ENCODE data around the gene ANO10. TPM values are rescaled to one million over a fixed set of nuclear protein-coding genes. Genes with fewer than 3 reads are reported as not detected.
A peak's percentile ranks its signal among the peaks of the same experiment; 100 is the strongest.

ANO10 gene
- total RNA-seq, 1 experiment from 2014 or later = 23.7 TPM

DNA sequence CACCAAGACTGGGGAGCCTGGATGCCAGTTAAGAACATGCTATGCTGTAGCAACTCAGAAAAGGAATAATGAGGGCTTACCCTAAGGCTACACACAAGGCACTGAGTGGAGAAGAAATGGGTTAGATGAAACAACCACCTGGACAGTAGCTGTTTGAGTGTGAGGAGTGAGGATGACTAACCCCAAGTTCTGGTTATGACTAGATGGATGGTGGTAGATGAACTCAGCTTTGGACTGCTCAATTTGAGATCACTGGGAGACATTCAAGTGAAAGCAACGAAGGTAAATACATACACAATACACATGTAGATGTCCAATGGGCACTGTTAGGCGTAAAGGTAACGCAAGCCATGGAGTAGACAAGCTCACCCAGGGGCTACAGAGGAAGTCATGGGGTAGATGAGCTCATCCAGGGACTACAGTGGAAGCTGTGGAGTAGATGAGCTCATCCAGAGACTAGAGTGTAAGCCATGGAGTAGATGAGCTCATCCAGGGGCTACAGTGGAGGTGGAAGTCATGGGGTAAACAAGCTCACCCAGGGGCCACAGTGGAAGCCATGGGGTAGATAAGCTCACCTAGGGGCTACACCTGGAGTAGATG, 98.3 kb downstream of the ANO10 start:
- Histone ChIP-seq H4K20me1 (ENCODE audit: low read length) (no peaks in the 10 kb centered on the region), H3K79me2 (ENCODE audit: low read length) (no peaks in the 10 kb centered on the region), H3K4me3 (ENCODE audit: low read length) (no peak overlapping the region), H3F3A (ENCODE audit: low read length, unreplicated experiment) (no peaks in the 10 kb centered on the region), H3K36me3 (ENCODE audit: low read depth, low read length) (peaks cover 25% of the 10 kb centered on the region; the same call in 1 of the 2 replicates), H3K9ac (ENCODE audit: low read length) (no peak overlapping the region), H3K27ac (ENCODE audit: low read length) (no peak overlapping the region), H3K27me3 (ENCODE audit: low read length) (no peaks in the 10 kb centered on the region), H3K9me3 (ENCODE audit: low read length) (peaks cover 11% of the 10 kb centered on the region; the same call in 1 of the 2 replicates), H3K4me2 (ENCODE audit: low read length) (no peak overlapping the region), H2AFZ (ENCODE audit: low read length) (no peak overlapping the region), H3K9me2 (replicated peaks; ENCODE audit: low read length) (no peaks in the 10 kb centered on the region), H3K4me1 (ENCODE audit: insufficient read depth, low read length) (peaks cover 11% of the 10 kb centered on the region)
- CTCF ChIA-PET = no interaction called here
- intact Hi-C loops (cut with micrococcal nuclease) = no loop called here
- POLR2A ChIA-PET (ENCODE audit: unreplicated experiment) = interaction anchor here (0.7 kb wide), 1 partner anchor 11 kb away, joined by 5 read pairs; no protein-coding TSS in a partner anchor
- TF ChIP-seq EZH2 (IDR thresholded peaks at IDR 0.05; ENCODE audit: low read length, unreplicated experiment) (no peak), CTCF (conservative IDR thresholded peaks at IDR 0.05; ENCODE audit: low read depth, low read length) (no peak), EZH2phosphoT487 (IDR thresholded peaks at IDR 0.05; ENCODE audit: borderline replicate concordance, low read length) (no peak)
- ATAC-seq = peak; percentile 35; the same call in 1 of the 2 replicates
- DNase-seq = no peak
- no TSS peak for BruUV-seq (replicated peaks)

GRCh38 chr3:43522727-43523362, 99.0 kb downstream of the ANO10 start:
- Histone ChIP-seq H3K4me1 (ENCODE audit: insufficient read depth, low read length) (peaks cover 11% of the 10 kb centered on the region), H3K27me3 (ENCODE audit: low read length) (no peaks in the 10 kb centered on the region), H3K36me3 (ENCODE audit: low read depth, low read length) (peaks cover 22% of the 10 kb centered on the region; the same call in 1 of the 2 replicates), H3K9ac (ENCODE audit: low read length) (no peak overlapping the region), H2AFZ (ENCODE audit: low read length) (no peak overlapping the region), H3K9me2 (replicated peaks; ENCODE audit: low read length) (no peaks in the 10 kb centered on the region), H3K4me2 (ENCODE audit: low read length) (no peak overlapping the region), H3F3A (ENCODE audit: low read length, unreplicated experiment) (no peaks in the 10 kb centered on the region), H4K20me1 (ENCODE audit: low read length) (no peaks in the 10 kb centered on the region), H3K27ac (ENCODE audit: low read length) (no peak overlapping the region), H3K9me3 (ENCODE audit: low read length) (peaks cover 11% of the 10 kb centered on the region; the same call in 1 of the 2 replicates), H3K79me2 (ENCODE audit: low read length) (no peaks in the 10 kb centered on the region), H3K4me3 (ENCODE audit: low read length) (no peak overlapping the region)
- DNase-seq (peak; percentile 36), ATAC-seq (peak; percentile 84)
- TF ChIP-seq EZH2phosphoT487 (IDR thresholded peaks at IDR 0.05; ENCODE audit: borderline replicate concordance, low read length) = no peak
- no peak for TF ChIP-seq CTCF (conservative IDR thresholded peaks at IDR 0.05; ENCODE audit: low read depth, low read length)
- TF ChIP-seq EZH2 (IDR thresholded peaks at IDR 0.05; ENCODE audit: low read length, unreplicated experiment) = no peak
- ChIA-PET CTCF (no interaction called here), POLR2A (ENCODE audit: unreplicated experiment) (interaction anchor here (0.7 kb wide), 1 partner anchor 12 kb away, joined by 5 read pairs; no protein-coding TSS in a partner anchor)
- intact Hi-C loops (cut with micrococcal nuclease) = no loop called here
- no TSS peak for BruUV-seq (replicated peaks)

DNA sequence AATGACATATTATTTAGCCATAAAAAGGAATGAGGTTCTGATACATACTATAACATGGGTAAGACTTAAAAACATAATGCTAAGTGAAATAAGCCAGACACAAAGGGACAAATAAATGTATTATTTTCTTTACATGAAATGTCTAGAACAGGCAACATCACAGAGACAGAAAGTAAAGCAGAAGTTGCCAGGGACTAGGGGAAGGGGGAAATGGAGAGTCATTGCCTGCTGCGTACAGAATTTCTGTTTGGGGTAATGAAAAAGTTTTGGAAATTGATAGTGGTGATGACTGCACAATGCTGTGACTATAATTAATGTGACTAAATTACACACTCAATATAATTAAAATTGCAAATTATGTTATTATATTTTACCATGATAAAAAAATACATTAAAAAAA, 99.9 kb downstream of the ANO10 start:
- BruUV-seq (replicated peaks) = no TSS peak
- POLR2A ChIA-PET (ENCODE audit: unreplicated experiment) = no interaction called here

More for the DNA sequence above, 99.9 kb downstream of the ANO10 start:
- Histone ChIP-seq H3K4me1 (ENCODE audit: insufficient read depth, low read length) (peaks cover 11% of the 10 kb centered on the region), H3K27me3 (ENCODE audit: low read length) (no peaks in the 10 kb centered on the region), H3K9ac (ENCODE audit: low read length) (no peak overlapping the region), H3K4me2 (ENCODE audit: low read length) (no peak overlapping the region), H3K27ac (ENCODE audit: low read length) (no peak overlapping the region), H3F3A (ENCODE audit: low read length, unreplicated experiment) (no peaks in the 10 kb centered on the region), H3K4me3 (ENCODE audit: low read length) (no peak overlapping the region), H3K9me3 (ENCODE audit: low read length) (peaks cover 11% of the 10 kb centered on the region; the same call in 1 of the 2 replicates), H3K79me2 (ENCODE audit: low read length) (no peaks in the 10 kb centered on the region), H4K20me1 (ENCODE audit: low read length) (no peaks in the 10 kb centered on the region), H3K36me3 (ENCODE audit: low read depth, low read length) (peaks cover 28% of the 10 kb centered on the region; the same call in 1 of the 2 replicates), H2AFZ (ENCODE audit: low read length) (no peak overlapping the region), H3K9me2 (replicated peaks; ENCODE audit: low read length) (no peaks in the 10 kb centered on the region)
- no peak for DNase-seq
- no peak for TF ChIP-seq EZH2 (IDR thresholded peaks at IDR 0.05; ENCODE audit: low read length, unreplicated experiment)
- no peak for TF ChIP-seq EZH2phosphoT487 (IDR thresholded peaks at IDR 0.05; ENCODE audit: borderline replicate concordance, low read length)
- TF ChIP-seq CTCF (conservative IDR thresholded peaks at IDR 0.05; ENCODE audit: low read depth, low read length) = no peak
- CTCF ChIA-PET = no interaction called here
- ATAC-seq = no peak
- intact Hi-C loops (cut with micrococcal nuclease) = no loop called here
